ENCODE measurements around the gene G6PD. TPM values are rescaled to one million over a fixed set of nuclear protein-coding genes. Genes with fewer than 3 reads are reported as not detected.
"Not testable (repeated sequence)": the region's sequence is repeated elsewhere in the genome, so short reads cannot be mapped to it uniquely, and the experiment has no call there.

The G6PD gene
- total RNA-seq, result 80.2 TPM
- long read RNA-seq, transcript G6PD-211 (13 exons, 2,632 nt), result major isoform, 5 of 12 reads
- long read RNA-seq, partial matches to known transcripts, result 2 of 12 reads
- long read RNA-seq, other reads (novel, unspliced or antisense), result 4 of 12 reads

GRCh38 chrX:154546354-154547244, at the start of gene G6PD:
TSS of gene G6PD (minus strand) at chrX:154546846. CDS start at chrX:154546155, 691 bp downstream.
- H3K27me3 ChIP-seq (ENCODE audit: low read depth), result no peaks in the 10 kb centered on the region
- peak within 1 kb of the TSS; percentile 87 for H3K27ac ChIP-seq
- TF ChIP-seq CTCF (IDR thresholded peaks at IDR 0.05), result no peak
- intact Hi-C loops (cut with DNase I), result no loop called here
- H3K4me3 ChIP-seq, result peak within 1 kb of the TSS; percentile 70
- peak; percentile 79 for DNase-seq
- H3K36me3 ChIP-seq, result no peaks in the 10 kb centered on the region
- H3K4me1 ChIP-seq, result peaks cover 45% of the 10 kb centered on the region
- no peaks in the 10 kb centered on the region for H3K9me3 ChIP-seq
- peak; percentile 88 to 91 for ATAC-seq

GRCh38 chrX:154595559-154596249, 49.1 kb upstream of the G6PD start:
- Histone ChIP-seq H3K9me3 (no peaks in the 10 kb centered on the region), H3K4me3 (no peak overlapping the region), H3K27ac (no peak overlapping the region), H3K27me3 (ENCODE audit: low read depth) (no peaks in the 10 kb centered on the region), H3K4me1 (no peaks in the 10 kb centered on the region), H3K36me3 (no peaks in the 10 kb centered on the region)
- intact Hi-C loops (cut with DNase I), result no loop called here
- no peak for ATAC-seq
- no peak for TF ChIP-seq CTCF (IDR thresholded peaks at IDR 0.05)
- no peak for DNase-seq

GRCh38 chrX:154594491-154594890, 47.8 kb upstream of the G6PD start:
- no peaks in the 10 kb centered on the region for H3K36me3 ChIP-seq
- no peak for ATAC-seq
- no peak overlapping the region for H3K27ac ChIP-seq
- H3K4me3 ChIP-seq, result no peak overlapping the region
- intact Hi-C loops (cut with DNase I), result no loop called here
- no peak for TF ChIP-seq CTCF (IDR thresholded peaks at IDR 0.05)
- no peak for DNase-seq
- no peaks in the 10 kb centered on the region for H3K4me1 ChIP-seq
- H3K9me3 ChIP-seq, result no peaks in the 10 kb centered on the region
- no peaks in the 10 kb centered on the region for H3K27me3 ChIP-seq (ENCODE audit: low read depth)

- H3K27ac ChIP-seq, result no peak overlapping the region
- H3K27me3 ChIP-seq (ENCODE audit: low read depth), result no peaks in the 10 kb centered on the region
- no peak for ATAC-seq
- no peaks in the 10 kb centered on the region for H3K9me3 ChIP-seq
- H3K4me1 ChIP-seq, result no peaks in the 10 kb centered on the region
- intact Hi-C loops (cut with DNase I), result no loop called here
- H3K4me3 ChIP-seq, result no peak overlapping the region
- no peaks in the 10 kb centered on the region for H3K36me3 ChIP-seq
- DNase-seq, result no peak
- no peak for TF ChIP-seq CTCF (IDR thresholded peaks at IDR 0.05)
These were observed 46.6 kb upstream of the G6PD start for GRCh38 chrX:154593201-154593600.

- intact Hi-C loops (cut with DNase I), result no loop called here
- no peak for DNase-seq
- ATAC-seq, result no peak
- Histone ChIP-seq H3K9me3 (no peaks in the 10 kb centered on the region), H3K27ac (no peak overlapping the region), H3K27me3 (ENCODE audit: low read depth) (no peaks in the 10 kb centered on the region), H3K36me3 (no peaks in the 10 kb centered on the region), H3K4me1 (no peaks in the 10 kb centered on the region), H3K4me3 (no peak overlapping the region)
- TF ChIP-seq CTCF (IDR thresholded peaks at IDR 0.05), result no peak
These were observed 45.9 kb upstream of the G6PD start for GRCh38 chrX:154592505-154592904.

- H3K36me3 ChIP-seq; intact Hi-C loops (cut with DNase I); H3K4me3 ChIP-seq; H3K27me3 ChIP-seq (ENCODE audit: low read depth); ATAC-seq; H3K4me1 ChIP-seq; DNase-seq; H3K27ac ChIP-seq; H3K9me3 ChIP-seq: not testable (repeated sequence)
These were observed 43.8 kb upstream of the G6PD start for GRCh38 chrX:154590415-154590814.

- DNase-seq; H3K9me3 ChIP-seq; H3K4me3 ChIP-seq; H3K27me3 ChIP-seq (ENCODE audit: low read depth); H3K36me3 ChIP-seq; H3K27ac ChIP-seq; intact Hi-C loops (cut with DNase I); H3K4me1 ChIP-seq: not testable (repeated sequence)
- ATAC-seq, result peak in 1 of 2 donors; percentile 9
These were observed 38.0 kb upstream of the G6PD start, which contains the start of gene CTAG1A for GRCh38 chrX:154584585-154585183. TSS of gene CTAG1A (plus strand) at chrX:154585133. CDS start at chrX:154585207, 74 bp downstream.

GRCh38 chrX:154582994-154583393, 36.3 kb upstream of the G6PD start:
- DNase-seq; intact Hi-C loops (cut with DNase I): not testable (repeated sequence)
- peak in 1 of 2 donors; percentile 66 for ATAC-seq

More at GRCh38 chrX:154582994-154583393, 36.3 kb upstream of the G6PD start:
- H3K4me3 ChIP-seq; H3K27me3 ChIP-seq (ENCODE audit: low read depth); H3K4me1 ChIP-seq; H3K9me3 ChIP-seq; H3K27ac ChIP-seq; H3K36me3 ChIP-seq: not testable (repeated sequence)

All from lower lobe of right lung (tissue), 2 donors.